ENCODE results near the gene PRDM15.

GRCh38 chr21:41861255-41861654, 17.9 kb downstream of the PRDM15 start:
- no peak for TF ChIP-seq CTCF (IDR thresholded peaks at IDR 0.05; ENCODE audit: low read depth, low read length)
- no peak for TF ChIP-seq EZH2phosphoT487 (IDR thresholded peaks at IDR 0.05; ENCODE audit: low read depth)

Measured in OCI-LY3 (cell line).